ENCODE data around the gene NAP1L4. TPM values are rescaled to one million over a fixed set of nuclear protein-coding genes. Genes with fewer than 3 reads are reported as not detected.

The NAP1L4 gene
- total RNA-seq, 1 donor from 2014 or later: 156 TPM

GRCh38 chr11:2927851-2928604, 64.1 kb downstream of the NAP1L4 start:
- no peak for DNase-seq (ENCODE audit: low read depth)
- H3K4me3 ChIP-seq (ENCODE audit: low read depth, low read length): peak overlapping the region; percentile 84
- peak; percentile 4 for TF ChIP-seq CTCF (conservative IDR thresholded peaks at IDR 0.05; ENCODE audit: low read depth, low read length)

GRCh38 chr11:2927121-2927800, 64.9 kb downstream of the NAP1L4 start:
- TF ChIP-seq CTCF (conservative IDR thresholded peaks at IDR 0.05; ENCODE audit: low read depth, low read length): no peak
- DNase-seq (ENCODE audit: low read depth): no peak
- peak overlapping the region; percentile 84 for H3K4me3 ChIP-seq (ENCODE audit: low read depth, low read length)

- DNase-seq (ENCODE audit: low read depth): no peak
- no peak overlapping the region for H3K4me3 ChIP-seq (ENCODE audit: low read depth, low read length)
These were observed 65.5 kb downstream of the NAP1L4 start for GRCh38 chr11:2926611-2927051.

GRCh38 chr11:2924821-2925675, 67.1 kb downstream of the NAP1L4 start:
- H3K4me3 ChIP-seq (ENCODE audit: low read depth, low read length): no peak overlapping the region
- TF ChIP-seq CTCF (conservative IDR thresholded peaks at IDR 0.05; ENCODE audit: low read depth, low read length): no peak
- no peak for DNase-seq (ENCODE audit: low read depth)

More at GRCh38 chr11:2926611-2927051, 65.5 kb downstream of the NAP1L4 start:
- TF ChIP-seq CTCF (conservative IDR thresholded peaks at IDR 0.05; ENCODE audit: low read depth, low read length): no peak

- no peak for DNase-seq (ENCODE audit: low read depth)
- no peak for TF ChIP-seq CTCF (conservative IDR thresholded peaks at IDR 0.05; ENCODE audit: low read depth, low read length)
- H3K4me3 ChIP-seq (ENCODE audit: low read depth, low read length): no peak overlapping the region
These were observed 67.7 kb downstream of the NAP1L4 start for GRCh38 chr11:2924381-2924780.

- H3K4me3 ChIP-seq (ENCODE audit: low read depth, low read length): no peak overlapping the region
- DNase-seq (ENCODE audit: low read depth): no peak
- TF ChIP-seq CTCF (conservative IDR thresholded peaks at IDR 0.05; ENCODE audit: low read depth, low read length): no peak
These were observed 68.4 kb downstream of the NAP1L4 start for GRCh38 chr11:2923446-2924375.

All from epithelial cell of proximal tubule (primary cell).